ENCODE results near the gene KCNH4. TPM values are rescaled to one million over a fixed set of nuclear protein-coding genes. Genes with fewer than 3 reads are reported as not detected.
A peak's percentile ranks its signal among the peaks of the same experiment; 100 is the strongest.
"Not testable (repeated sequence)": the region's sequence is repeated elsewhere in the genome, so short reads cannot be mapped to it uniquely, and the experiment has no call there.

Gene KCNH4
- total RNA-seq, 2 donors from 2014 or later, result not detected

DNA sequence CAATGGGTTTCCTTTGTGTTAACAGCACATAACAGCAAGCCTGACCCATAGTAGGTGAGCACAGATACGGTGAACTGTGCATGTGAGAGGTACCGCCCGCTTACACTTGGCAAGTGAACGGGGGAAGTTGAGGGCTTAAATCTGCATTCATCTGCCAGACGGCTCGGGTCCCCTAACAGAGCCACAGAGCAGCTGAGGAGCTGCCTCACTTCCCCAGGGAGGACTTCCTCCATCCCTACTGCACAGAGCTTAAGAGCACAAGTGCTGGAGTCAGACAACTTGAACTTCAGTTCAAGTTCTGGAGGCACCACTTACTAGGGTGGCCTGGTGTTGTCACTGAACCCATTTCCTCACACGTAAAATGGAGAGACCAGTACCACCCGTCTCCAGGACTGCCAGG, 39.6 kb downstream of the KCNH4 start:
- H3K27ac ChIP-seq, result no peak overlapping the region
- DNase-seq, result no peak
- no peak for ATAC-seq
- WGBS, 2 donors, result 66 to 77% methylated on average over 4 to 8 of the region's 8 CpGs
- no peak overlapping the region for H3K4me3 ChIP-seq
- H3K4me1 ChIP-seq, result peaks cover 48% of the 10 kb centered on the region
- intact Hi-C loops (cut with DNase I), result no loop called here
- peaks cover 0 to 4% of the 10 kb centered on the region in 2 donors for H3K36me3 ChIP-seq (replicated peaks in 1 of 2; ENCODE audit: insufficient read depth in 1 of 2, low read depth in 2 of 2)
- no peaks in the 10 kb centered on the region for H3K27me3 ChIP-seq
- no peaks in the 10 kb centered on the region for H3K9me3 ChIP-seq
- TF ChIP-seq, protein P1, sequence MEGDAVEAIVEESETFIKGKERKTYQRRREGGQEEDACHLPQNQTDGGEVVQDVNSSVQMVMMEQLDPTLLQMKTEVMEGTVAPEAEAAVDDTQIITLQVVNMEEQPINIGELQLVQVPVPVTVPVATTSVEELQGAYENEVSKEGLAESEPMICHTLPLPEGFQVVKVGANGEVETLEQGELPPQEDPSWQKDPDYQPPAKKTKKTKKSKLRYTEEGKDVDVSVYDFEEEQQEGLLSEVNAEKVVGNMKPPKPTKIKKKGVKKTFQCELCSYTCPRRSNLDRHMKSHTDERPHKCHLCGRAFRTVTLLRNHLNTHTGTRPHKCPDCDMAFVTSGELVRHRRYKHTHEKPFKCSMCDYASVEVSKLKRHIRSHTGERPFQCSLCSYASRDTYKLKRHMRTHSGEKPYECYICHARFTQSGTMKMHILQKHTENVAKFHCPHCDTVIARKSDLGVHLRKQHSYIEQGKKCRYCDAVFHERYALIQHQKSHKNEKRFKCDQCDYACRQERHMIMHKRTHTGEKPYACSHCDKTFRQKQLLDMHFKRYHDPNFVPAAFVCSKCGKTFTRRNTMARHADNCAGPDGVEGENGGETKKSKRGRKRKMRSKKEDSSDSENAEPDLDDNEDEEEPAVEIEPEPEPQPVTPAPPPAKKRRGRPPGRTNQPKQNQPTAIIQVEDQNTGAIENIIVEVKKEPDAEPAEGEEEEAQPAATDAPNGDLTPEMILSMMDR (IDR thresholded peaks at IDR 0.05), result no peak
- TF ChIP-seq POLR2A (IDR thresholded peaks at IDR 0.05), result no peak

DNA sequence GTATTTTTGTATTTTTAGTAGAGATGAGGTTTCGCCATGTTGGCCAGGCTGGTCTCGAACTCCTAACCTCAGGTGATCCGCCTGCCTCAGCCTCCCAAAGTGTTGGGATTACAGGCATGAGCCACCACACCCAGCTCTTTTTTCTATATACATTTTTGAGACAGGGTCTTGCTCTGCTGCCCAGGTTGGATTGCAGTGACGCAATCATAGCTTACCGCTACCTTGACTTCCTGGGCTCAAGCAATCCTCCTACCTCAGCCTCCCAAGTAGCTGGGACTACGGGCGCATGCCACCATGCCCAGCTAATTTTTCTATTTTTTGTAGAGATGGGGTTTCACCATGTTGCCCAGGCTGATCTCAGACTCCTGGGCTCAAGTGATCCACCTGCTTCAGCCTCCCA, 40.3 kb downstream of the KCNH4 start:
- intact Hi-C loops (cut with DNase I); H3K36me3 ChIP-seq (replicated peaks in 1 of 2; ENCODE audit: insufficient read depth in 1 of 2, low read depth in 2 of 2); H3K4me3 ChIP-seq; DNase-seq; H3K9me3 ChIP-seq; H3K27me3 ChIP-seq; ATAC-seq; H3K27ac ChIP-seq: not testable (repeated sequence)
- peaks cover 55% of the 10 kb centered on the region for H3K4me1 ChIP-seq
- WGBS, 2 donors, result 93 to 99% methylated on average over 7 of the region's 7 CpGs

DNA sequence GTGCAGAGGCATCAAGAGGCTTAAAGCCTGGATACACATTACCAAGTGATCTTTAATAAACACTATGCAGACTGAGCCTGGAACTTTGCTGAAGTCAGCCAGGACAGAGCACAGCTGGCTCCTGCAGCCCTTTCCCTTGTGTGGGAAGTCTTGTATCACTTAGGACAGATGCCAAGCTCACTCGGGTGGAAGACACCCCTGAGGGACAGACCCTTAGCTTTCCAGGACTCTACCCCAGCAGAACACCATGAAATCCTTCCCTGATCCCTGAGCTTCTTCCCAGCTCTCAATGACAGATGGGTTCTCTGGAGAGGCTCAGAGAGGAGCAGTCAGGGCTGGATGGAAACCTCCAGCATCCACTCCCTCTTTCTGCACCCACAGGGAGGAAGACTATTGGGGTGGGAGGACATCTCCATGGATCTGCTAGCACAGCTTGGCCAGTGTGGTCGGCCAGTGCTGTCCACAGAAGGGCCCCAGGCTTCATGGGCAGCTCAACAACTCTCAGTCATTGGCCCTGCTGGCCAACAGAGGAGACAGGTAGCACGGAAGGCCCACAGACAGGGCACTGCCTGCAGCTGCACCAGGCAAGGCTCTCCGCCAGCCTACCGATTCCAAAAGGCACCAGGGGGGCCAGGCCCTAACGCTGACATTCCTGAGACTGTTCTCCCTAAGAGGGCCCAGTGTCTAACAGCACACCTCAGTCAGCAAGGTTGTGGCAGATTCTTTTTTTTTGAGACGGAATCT, 42.0 kb downstream of the KCNH4 start:
- Histone ChIP-seq H3K36me3 (replicated peaks in 1 of 2; ENCODE audit: insufficient read depth in 1 of 2, low read depth in 2 of 2) (no peaks in the 10 kb centered on the region), H3K27ac (peak overlapping the region; percentile 21 to 48 (median 37))

DNA sequence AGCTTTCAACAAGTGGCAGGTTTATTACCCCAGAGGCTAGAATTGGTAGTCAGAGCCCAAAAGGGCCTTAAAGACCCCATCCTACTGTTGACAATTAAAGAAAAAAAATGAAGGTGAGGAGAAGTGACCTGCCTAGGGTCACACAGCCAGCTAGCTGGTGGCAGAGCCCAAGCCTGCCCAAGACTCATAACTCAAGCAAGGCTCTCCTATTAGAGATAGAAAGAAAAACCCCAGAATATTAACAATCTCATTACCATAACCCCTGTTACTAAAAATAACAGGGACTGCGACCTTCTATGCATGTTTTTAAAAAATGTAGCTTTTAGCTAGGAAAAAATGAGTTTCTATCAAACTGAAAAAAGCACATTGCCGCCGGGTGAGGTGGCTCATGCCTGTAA, 44.3 kb downstream of the KCNH4 start:
- ATAC-seq (no peak), DNase-seq (no peak)
- peak overlapping the region; percentile 85 to 95 (median 92) for H3K27ac ChIP-seq
- no peaks in the 10 kb centered on the region for H3K9me3 ChIP-seq
- TF ChIP-seq, protein P1 (IDR thresholded peaks at IDR 0.05), result no peak
- no peak for TF ChIP-seq POLR2A (IDR thresholded peaks at IDR 0.05)
- intact Hi-C loops (cut with DNase I), result no loop called here
- no peaks in the 10 kb centered on the region for H3K36me3 ChIP-seq (replicated peaks in 1 of 2; ENCODE audit: insufficient read depth in 1 of 2, low read depth in 2 of 2)
- no peak overlapping the region for H3K4me3 ChIP-seq
- H3K4me1 ChIP-seq, result peaks cover 78% of the 10 kb centered on the region
- 14 to 40% methylated on average over 3 of the region's 3 CpGs for WGBS, 2 donors
- H3K27me3 ChIP-seq, result no peaks in the 10 kb centered on the region

More for the DNA sequence above, 42.0 kb downstream of the KCNH4 start:
- 33 to 52% methylated on average over 2 to 6 of the region's 7 CpGs for WGBS, 2 donors
- H3K4me1 ChIP-seq, result peaks cover 73% of the 10 kb centered on the region
- no peaks in the 10 kb centered on the region for H3K9me3 ChIP-seq
- no peak for ATAC-seq
- peak in 2 of 4 donors; percentile 38 to 43 for DNase-seq
- no peaks in the 10 kb centered on the region for H3K27me3 ChIP-seq
- intact Hi-C loops (cut with DNase I), result no loop called here
- TF ChIP-seq, protein P1 (IDR thresholded peaks at IDR 0.05), result no peak
- TF ChIP-seq POLR2A (IDR thresholded peaks at IDR 0.05), result no peak
- no peak overlapping the region for H3K4me3 ChIP-seq

DNA sequence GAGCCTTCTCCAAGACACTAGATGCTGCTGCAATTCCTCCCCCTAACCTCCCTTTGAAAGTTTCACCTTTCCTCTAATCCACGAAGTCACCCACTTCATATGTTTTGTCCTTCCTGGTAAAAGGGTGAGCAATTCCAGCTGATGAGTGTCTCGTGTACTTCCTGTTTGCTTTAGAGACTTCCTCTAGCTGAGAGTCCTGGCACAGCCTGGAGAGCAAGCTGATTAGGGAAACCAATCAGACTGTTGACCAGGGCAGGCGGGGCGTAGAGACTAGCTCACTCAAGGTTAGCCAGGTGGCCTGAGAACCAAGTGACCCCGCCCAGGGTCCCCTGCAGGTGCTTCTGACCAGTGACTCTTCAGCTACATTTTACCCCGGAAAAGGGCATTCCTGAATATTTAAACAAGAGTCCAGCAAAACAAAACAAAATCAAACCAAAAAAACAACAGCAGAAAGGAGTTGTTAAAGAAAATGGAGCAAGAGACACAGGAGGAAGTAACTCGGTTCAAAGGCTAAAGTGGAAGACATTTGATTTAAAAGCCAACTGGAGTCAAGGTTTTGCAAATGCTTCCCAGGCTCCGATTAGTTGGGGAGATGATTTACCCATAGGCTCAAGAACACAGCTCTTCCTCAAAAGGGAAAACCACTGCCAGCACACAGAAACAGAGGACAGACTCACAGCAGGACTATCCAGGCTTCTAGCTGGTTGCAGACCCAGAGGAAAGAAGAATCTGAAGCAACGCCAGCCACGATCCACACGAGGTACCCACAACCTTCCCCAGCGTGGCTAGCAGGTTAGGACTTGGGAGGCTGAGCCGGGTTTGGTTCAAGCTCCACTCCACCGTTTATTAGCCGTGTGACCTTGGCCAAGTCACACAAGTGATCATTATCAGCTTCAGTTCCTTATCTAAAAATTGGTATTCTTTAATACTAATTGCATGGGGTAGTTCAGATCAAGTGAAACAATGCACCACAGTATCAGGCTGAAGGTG, 45.0 kb downstream of the KCNH4 start:
- 6 to 15% methylated on average over 15 of the region's 15 CpGs for WGBS, 2 donors
- Histone ChIP-seq H3K36me3 (replicated peaks in 1 of 2; ENCODE audit: insufficient read depth in 1 of 2, low read depth in 2 of 2) (no peaks in the 10 kb centered on the region), H3K9me3 (no peaks in the 10 kb centered on the region), H3K4me3 (no peak overlapping the region), H3K27ac (peak overlapping the region; percentile 85 to 95 (median 92)), H3K27me3 (no peaks in the 10 kb centered on the region), H3K4me1 (peaks cover 78% of the 10 kb centered on the region)
- peak; percentile 91 to 97 (median 96) for DNase-seq
- ATAC-seq, result peak; percentile 93
- intact Hi-C loops (cut with DNase I), result no loop called here
- TF ChIP-seq, protein P1 (IDR thresholded peaks at IDR 0.05), result peak in 2 of 7 experiments; percentile 21 to 30
- peak; percentile 46 to 62 (median 59) for TF ChIP-seq POLR2A (IDR thresholded peaks at IDR 0.05)

All from body of pancreas (tissue), 4 donors.